Right renal cortex interstitium (tissue), 3 donors: ENCODE data around the gene UGT1A7. TPM values are rescaled to one million over a fixed set of nuclear protein-coding genes. Genes with fewer than 3 reads are reported as not detected.
A peak's percentile ranks its signal among the peaks of the same experiment; 100 is the strongest.

Experiments used
- DNase-seq, 3 donors: peaks; one replicate each; pipeline ENCODE4 v3.0.0-alpha.2; 2013; ENCODE audit warnings: low read depth in 3 of 3, low spot score in 2 of 3
- polyA plus RNA-seq, 3 donors: library from polyadenylated mRNA; unstranded; fragments of 120-200 nt; gene quantifications; one replicate each; pipeline ENCODE4 v1.2.1, GENCODE V29; 2013; ENCODE audit not compliant: insufficient read length in 3 of 3

The UGT1A7 gene
- polyA plus RNA-seq, 3 donors: not detected

GRCh38 chr2:233794128-233794658 is 112.5 kb downstream of the UGT1A7 start:
- no peak for DNase-seq

GRCh38 chr2:233795735-233796171 is 114.1 kb downstream of the UGT1A7 start:
- DNase-seq: no peak

GRCh38 chr2:233796254-233796653 is 114.6 kb downstream of the UGT1A7 start:
- DNase-seq: no peak

GRCh38 chr2:233798335-233799086 is 116.8 kb downstream of the UGT1A7 start:
- no peak for DNase-seq

GRCh38 chr2:233799087-233799665 is 117.5 kb downstream of the UGT1A7 start:
- DNase-seq: no peak

GRCh38 chr2:233799716-233800115 is 118.0 kb downstream of the UGT1A7 start:
- DNase-seq: no peak

- DNase-seq: no peak
These were observed 118.5 kb downstream of the UGT1A7 start for GRCh38 chr2:233800208-233800607.

- DNase-seq: no peak
These were observed 119.8 kb downstream of the UGT1A7 start for GRCh38 chr2:233801357-233802131.

GRCh38 chr2:233802132-233802815 is 120.6 kb downstream of the UGT1A7 start:
- no peak for DNase-seq

GRCh38 chr2:233803292-233803911 is 121.7 kb downstream of the UGT1A7 start:
- DNase-seq: no peak

GRCh38 chr2:233803994-233804393 is 122.3 kb downstream of the UGT1A7 start:
- DNase-seq: no peak

- DNase-seq: no peak
These were observed 125.6 kb downstream of the UGT1A7 start for GRCh38 chr2:233807215-233807865.

GRCh38 chr2:233807966-233808935 is 126.5 kb downstream of the UGT1A7 start:
- DNase-seq: no peak

- no peak for DNase-seq
These were observed 128.7 kb downstream of the UGT1A7 start for GRCh38 chr2:233810385-233810784.

GRCh38 chr2:233811087-233811486 is 129.4 kb downstream of the UGT1A7 start:
- no peak for DNase-seq

GRCh38 chr2:233811732-233812131 is 130.0 kb downstream of the UGT1A7 start:
- no peak for DNase-seq

- peak; percentile 17 to 38 (median 20) for DNase-seq
These were observed 131.7 kb downstream of the UGT1A7 start for GRCh38 chr2:233813236-233814055.
